Raji (cell line): ENCODE results near the gene PCSK7.

ENCODE experiments used
- POLR2A ChIP-seq: IDR thresholded peaks from 2 replicates; pipeline ENCODE4 v1.6.1; 2011; ENCODE audit warnings: low read depth, low read length, control low read depth; ENCODE audit not compliant: insufficient read depth

PCSK7 gene

GRCh38 chr11:117220999-117221774 lies 10.7 kb downstream of the PCSK7 start:
- no peak for TF ChIP-seq POLR2A

- no peak for TF ChIP-seq POLR2A
Observed at GRCh38 chr11:117220568-117220967, 11.3 kb downstream of the PCSK7 start.

GRCh38 chr11:117219995-117220394 lies 11.9 kb downstream of the PCSK7 start:
- TF ChIP-seq POLR2A: no peak

GRCh38 chr11:117219455-117219854 lies 12.4 kb downstream of the PCSK7 start:
- no peak for TF ChIP-seq POLR2A

- TF ChIP-seq POLR2A: no peak
Observed at GRCh38 chr11:117219001-117219400, 12.9 kb downstream of the PCSK7 start.

- TF ChIP-seq POLR2A: no peak
Observed at GRCh38 chr11:117218133-117218915, 13.5 kb downstream of the PCSK7 start.

- no peak for TF ChIP-seq POLR2A
Observed at GRCh38 chr11:117217141-117218084, 14.5 kb downstream of the PCSK7 start.

- no peak for TF ChIP-seq POLR2A
Observed at GRCh38 chr11:117214404-117215110, 17.3 kb downstream of the PCSK7 start.

GRCh38 chr11:117212697-117213355 lies 19.0 kb downstream of the PCSK7 start:
- no peak for TF ChIP-seq POLR2A

- no peak for TF ChIP-seq POLR2A
Observed at GRCh38 chr11:117210620-117211019, 21.3 kb downstream of the PCSK7 start.

GRCh38 chr11:117205211-117205818 lies 26.6 kb downstream of the PCSK7 start:
- TF ChIP-seq POLR2A: no peak

GRCh38 chr11:117204283-117205080 lies 27.4 kb downstream of the PCSK7 start:
- TF ChIP-seq POLR2A: no peak

- TF ChIP-seq POLR2A: no peak
Observed at GRCh38 chr11:117203069-117203407, 28.8 kb downstream of the PCSK7 start.
